ENCODE measurements around the gene IL6ST.

GRCh38 chr5:55933377-55934114 is 61.2 kb downstream of the IL6ST start:
- TF ChIP-seq CTCF (conservative IDR thresholded peaks at IDR 0.05; ENCODE audit: low read depth, low read length), result no peak
- TF ChIP-seq EZH2 (IDR thresholded peaks at IDR 0.05; ENCODE audit: borderline replicate concordance, low read depth, low read length, poor library complexity, severe bottlenecking), result no peak

Measured in A673 (cell line).